ENCODE results near the gene BRMS1L. TPM values are rescaled to one million over a fixed set of nuclear protein-coding genes. Genes with fewer than 3 reads are reported as not detected.

Gene BRMS1L
- total and polyA plus RNA-seq, 3 donors from 2014 or later, result 7.6 to 11.8 (median 8.4) TPM

GRCh38 chr14:35881280-35881679 is 55.1 kb downstream of the BRMS1L start:
- no peak for DNase-seq
- H3K27ac ChIP-seq, result no peak overlapping the region
- no peaks in the 10 kb centered on the region for H3K36me3 ChIP-seq (ENCODE audit: low read depth, missing control alignments)
- WGBS, 2 donors, result 90 to 98% methylated on average over 2 of the region's 2 CpGs
- no peaks in the 10 kb centered on the region for H3K27me3 ChIP-seq
- no peaks in the 10 kb centered on the region for H3K4me1 ChIP-seq
- H3K9me3 ChIP-seq, result no peaks in the 10 kb centered on the region
- intact Hi-C loops (cut with DNase I; ENCODE audit: low total_unique reads), result no loop called here
- H3K4me3 ChIP-seq, result no peak overlapping the region
- TF ChIP-seq CTCF (IDR thresholded peaks at IDR 0.05) (no peak), POLR2A (IDR thresholded peaks at IDR 0.05) (no peak)

- intact Hi-C loops (cut with DNase I; ENCODE audit: low total_unique reads), result no loop called here
- no peak overlapping the region for H3K27ac ChIP-seq
- 38 to 40% methylated on average over 7 of the region's 7 CpGs for WGBS, 2 donors
- H3K36me3 ChIP-seq (ENCODE audit: low read depth, missing control alignments), result no peaks in the 10 kb centered on the region
- no peak overlapping the region for H3K4me3 ChIP-seq
- TF ChIP-seq POLR2A (IDR thresholded peaks at IDR 0.05) (no peak), CTCF (IDR thresholded peaks at IDR 0.05) (peak in 2 of 3 experiments; percentile 26 to 44)
- no peaks in the 10 kb centered on the region for H3K27me3 ChIP-seq
- no peaks in the 10 kb centered on the region for H3K9me3 ChIP-seq
- H3K4me1 ChIP-seq, result no peaks in the 10 kb centered on the region
- DNase-seq, result peak; percentile 46
These were observed 57.6 kb downstream of the BRMS1L start for GRCh38 chr14:35883677-35884293.

GRCh38 chr14:35890308-35890707 is 64.2 kb downstream of the BRMS1L start:
- no peak overlapping the region for H3K27ac ChIP-seq
- H3K36me3 ChIP-seq (ENCODE audit: low read depth, missing control alignments), result no peaks in the 10 kb centered on the region
- no peaks in the 10 kb centered on the region for H3K4me1 ChIP-seq

GRCh38 chr14:35895256-35895655 is 69.1 kb downstream of the BRMS1L start:
- intact Hi-C loops (cut with DNase I; ENCODE audit: low total_unique reads), result no loop called here
- DNase-seq, result no peak

More at GRCh38 chr14:35890308-35890707, 64.2 kb downstream of the BRMS1L start:
- Histone ChIP-seq H3K4me3 (no peak overlapping the region), H3K27me3 (no peaks in the 10 kb centered on the region), H3K9me3 (no peaks in the 10 kb centered on the region)
- intact Hi-C loops (cut with DNase I; ENCODE audit: low total_unique reads), result no loop called here
- no peak for DNase-seq
- no peak for TF ChIP-seq POLR2A (IDR thresholded peaks at IDR 0.05)
- TF ChIP-seq CTCF (IDR thresholded peaks at IDR 0.05), result no peak

More at GRCh38 chr14:35895256-35895655, 69.1 kb downstream of the BRMS1L start:
- Histone ChIP-seq H3K9me3 (no peaks in the 10 kb centered on the region), H3K4me1 (no peaks in the 10 kb centered on the region), H3K27ac (no peak overlapping the region), H3K27me3 (no peaks in the 10 kb centered on the region), H3K4me3 (no peak overlapping the region), H3K36me3 (ENCODE audit: low read depth, missing control alignments) (no peaks in the 10 kb centered on the region)
- TF ChIP-seq CTCF (IDR thresholded peaks at IDR 0.05) (no peak), POLR2A (IDR thresholded peaks at IDR 0.05) (no peak)

Data from testis (tissue), 3 donors.